Type B pancreatic cell (in vitro differentiated cells): ENCODE results near the gene TBCCD1. TPM values are rescaled to one million over a fixed set of nuclear protein-coding genes. Genes with fewer than 3 reads are reported as not detected.

Source experiments
- DNase-seq: peaks from one replicate; pipeline ENCODE4 v3.0.0; 2021; ENCODE audit warnings: mixed read lengths; ENCODE audit not compliant: unreplicated experiment; ENCODE audit errors: extremely low spot score
- H3K27ac Mint-ChIP-seq: 2 replicates; pipeline ENCODE4 v1.8.0; 2021; ENCODE audit warnings: mild to moderate bottlenecking, mixed read lengths
- H3K27me3 Mint-ChIP-seq: 2 replicates; pipeline ENCODE4 v1.8.0; 2021; ENCODE audit warnings: mixed read lengths
- H3K36me3 Mint-ChIP-seq: 2 replicates; pipeline ENCODE4 v1.8.0; 2021; ENCODE audit warnings: mixed read lengths
- H3K4me1 Mint-ChIP-seq: one replicate; pipeline ENCODE4 v1.8.0; 2021; ENCODE audit warnings: mixed read lengths; ENCODE audit not compliant: unreplicated experiment
- H3K4me3 Mint-ChIP-seq: 2 replicates; pipeline ENCODE4 v1.8.0; 2021; ENCODE audit warnings: mild to moderate bottlenecking, mixed read lengths
- H3K9me3 Mint-ChIP-seq: 2 replicates; pipeline ENCODE4 v1.8.0; 2021; ENCODE audit warnings: mixed read lengths
- CTCF ChIP-seq: fragments of 200-600 bp; sonication (generic); conservative IDR thresholded peaks from 2 replicates; pipeline ENCODE4 v1.5.0; 2021; ENCODE audit warnings: antibody characterized with exemption, mild to moderate bottlenecking
- total RNA-seq: library from RNA; stranded (reverse); gene quantifications from 2 replicates; pipeline ENCODE4 v1.2.1, GENCODE V29; 2021; ENCODE audit warnings: low replicate concordance

The TBCCD1 gene
- total RNA-seq, 1 donor from 2014 or later: 16.6 TPM

- no peak for DNase-seq
- Mint-ChIP-seq H3K27ac (no peak overlapping the region), H3K27me3 (peaks cover 43% of the 10 kb centered on the region), H3K4me3 (no peak overlapping the region), H3K36me3 (no peaks in the 10 kb centered on the region), H3K4me1 (peaks cover 9% of the 10 kb centered on the region), H3K9me3 (no peaks in the 10 kb centered on the region)
- TF ChIP-seq CTCF: no peak
Measured at GRCh38 chr3:186513386-186513785, 53.8 kb downstream of the TBCCD1 start.

- Mint-ChIP-seq H3K27ac (no peak overlapping the region), H3K27me3 (peaks cover 41% of the 10 kb centered on the region), H3K36me3 (no peaks in the 10 kb centered on the region), H3K4me3 (no peak overlapping the region), H3K4me1 (peaks cover 9% of the 10 kb centered on the region), H3K9me3 (no peaks in the 10 kb centered on the region)
- TF ChIP-seq CTCF: no peak
- no peak for DNase-seq
Measured at GRCh38 chr3:186512570-186513302, 54.4 kb downstream of the TBCCD1 start.

- no peak for TF ChIP-seq CTCF
- Mint-ChIP-seq H3K4me1 (peaks cover 9% of the 10 kb centered on the region), H3K4me3 (no peak overlapping the region), H3K27ac (no peak overlapping the region), H3K36me3 (no peaks in the 10 kb centered on the region), H3K27me3 (peaks cover 41% of the 10 kb centered on the region), H3K9me3 (no peaks in the 10 kb centered on the region)
- no peak for DNase-seq
Measured at GRCh38 chr3:186511702-186512101, 55.4 kb downstream of the TBCCD1 start.

- Mint-ChIP-seq H3K4me3 (no peak overlapping the region), H3K27ac (no peak overlapping the region), H3K4me1 (peaks cover 9% of the 10 kb centered on the region), H3K27me3 (peaks cover 43% of the 10 kb centered on the region), H3K9me3 (no peaks in the 10 kb centered on the region), H3K36me3 (no peaks in the 10 kb centered on the region)
- TF ChIP-seq CTCF: no peak
- DNase-seq: no peak
Measured at GRCh38 chr3:186511245-186511644, 55.9 kb downstream of the TBCCD1 start.

GRCh38 chr3:186510374-186511079 lies 56.6 kb downstream of the TBCCD1 start:
- no peak for DNase-seq
- Mint-ChIP-seq H3K27me3 (peaks cover 40% of the 10 kb centered on the region), H3K4me3 (no peak overlapping the region), H3K27ac (no peak overlapping the region), H3K9me3 (no peaks in the 10 kb centered on the region), H3K4me1 (peaks cover 9% of the 10 kb centered on the region), H3K36me3 (no peaks in the 10 kb centered on the region)
- TF ChIP-seq CTCF: no peak
